HFFc6 (cell line): ENCODE measurements around the gene PHLDB1. TPM values are rescaled to one million over a fixed set of nuclear protein-coding genes. Genes with fewer than 3 reads are reported as not detected.

Source experiments
- DNase-seq: peaks from one replicate; pipeline ENCODE4 v3.0.0-alpha.2; 2018
- H3K27ac Mint-ChIP-seq: 2 replicates; pipeline ENCODE4 v1.8.0; 2020; ENCODE audit warnings: mild to moderate bottlenecking, mixed read lengths
- H3K27me3 Mint-ChIP-seq: 2 replicates; pipeline ENCODE4 v1.8.0; 2021; ENCODE audit warnings: mild to moderate bottlenecking, moderate library complexity, mixed read lengths; ENCODE audit not compliant: insufficient read depth
- H3K36me3 Mint-ChIP-seq: 2 replicates; pipeline ENCODE4 v1.8.0; 2021; ENCODE audit warnings: low read depth, mixed read lengths
- H3K4me1 Mint-ChIP-seq: 2 replicates; pipeline ENCODE4 v1.8.0; 2020; ENCODE audit warnings: low read depth, mixed read lengths
- H3K4me3 Mint-ChIP-seq: 2 replicates; pipeline ENCODE4 v1.8.0; 2020; ENCODE audit warnings: mild to moderate bottlenecking, moderate library complexity, mixed read lengths
- H3K9me3 Mint-ChIP-seq: 2 replicates; pipeline ENCODE4 v1.8.0; 2020; ENCODE audit warnings: mild to moderate bottlenecking, mixed read lengths
- CTCF ChIP-seq: fragments of 200-600 bp; sonication (generic); IDR thresholded peaks from 2 replicates; pipeline ENCODE4 v1.5.0; 2021; ENCODE audit warnings: antibody characterized with exemption, mild to moderate bottlenecking
- total RNA-seq, 6 experiments: library from RNA; stranded (reverse); fragmentation: NEBNext Ultra II Directional; extraction: Animal tissue kit (Norgen Biotek cat#: 25700); gene quantifications; 2 replicates in 1 of 6; 3 replicates in 5 of 6; pipeline ENCODE4 v1.2.3, GENCODE V29; 2021

The PHLDB1 gene
- total RNA-seq, 6 experiments from 2014 or later = 106 to 121 (median 114) TPM

- peaks cover 32% of the 10 kb centered on the region for H3K36me3 Mint-ChIP-seq
- H3K4me1 Mint-ChIP-seq = peaks cover 94% of the 10 kb centered on the region
- H3K4me3 Mint-ChIP-seq = peak overlapping the region; percentile 79
- peak overlapping the region; percentile 87 for H3K27ac Mint-ChIP-seq
- peaks cover 4% of the 10 kb centered on the region for H3K27me3 Mint-ChIP-seq
- no peak for TF ChIP-seq CTCF
- peak; percentile 97 for DNase-seq
- no peaks in the 10 kb centered on the region for H3K9me3 Mint-ChIP-seq
Observed at GRCh38 chr11:118619444-118620197, 12.2 kb downstream of the PHLDB1 start.

- Mint-ChIP-seq H3K9me3 (no peaks in the 10 kb centered on the region), H3K36me3 (peaks cover 28% of the 10 kb centered on the region), H3K27ac (peak overlapping the region; percentile 92), H3K4me3 (peak overlapping the region; percentile 79), H3K4me1 (peaks cover 85% of the 10 kb centered on the region), H3K27me3 (peaks cover 4% of the 10 kb centered on the region)
- TF ChIP-seq CTCF = no peak
- no peak for DNase-seq
Observed at GRCh38 chr11:118620529-118621070, 13.2 kb downstream of the PHLDB1 start.

- H3K27ac Mint-ChIP-seq = peak overlapping the region; percentile 92
- peaks cover 22% of the 10 kb centered on the region for H3K36me3 Mint-ChIP-seq
- peaks cover 4% of the 10 kb centered on the region for H3K27me3 Mint-ChIP-seq
- peak overlapping the region; percentile 79 for H3K4me3 Mint-ChIP-seq
- peak; percentile 82 for DNase-seq
- no peaks in the 10 kb centered on the region for H3K9me3 Mint-ChIP-seq
- no peak for TF ChIP-seq CTCF
- peaks cover 78% of the 10 kb centered on the region for H3K4me1 Mint-ChIP-seq
Observed at GRCh38 chr11:118621071-118621783, 13.8 kb downstream of the PHLDB1 start.

- Mint-ChIP-seq H3K27me3 (peaks cover 4% of the 10 kb centered on the region), H3K36me3 (peaks cover 16% of the 10 kb centered on the region), H3K9me3 (no peaks in the 10 kb centered on the region), H3K4me1 (peaks cover 72% of the 10 kb centered on the region), H3K4me3 (peak overlapping the region; percentile 79), H3K27ac (peak overlapping the region; percentile 92)
- TF ChIP-seq CTCF = no peak
- DNase-seq = no peak
Observed at GRCh38 chr11:118621784-118622375, 14.5 kb downstream of the PHLDB1 start.

GRCh38 chr11:118622376-118623268 is 15.2 kb downstream of the PHLDB1 start:
- H3K36me3 Mint-ChIP-seq = peaks cover 16% of the 10 kb centered on the region

More at GRCh38 chr11:118622376-118623268, 15.2 kb downstream of the PHLDB1 start:
- Mint-ChIP-seq H3K27ac (peak overlapping the region; percentile 92), H3K4me1 (peaks cover 64% of the 10 kb centered on the region), H3K9me3 (no peaks in the 10 kb centered on the region), H3K27me3 (peaks cover 4% of the 10 kb centered on the region), H3K4me3 (peak overlapping the region; percentile 79)
- DNase-seq = peak; percentile 68
- no peak for TF ChIP-seq CTCF
